Ovary (tissue), 3 donors: ENCODE results near the gene MAGI1.

Experiments
- CTCF ChIP-seq, 3 donors: fragments of 450-650 bp in 2 of 3; fragments of 200-600 bp in 1 of 3; IDR thresholded peaks; one replicate each; pipeline versions ENCODE4 v1.5.1 to v1.8.0; 2016 to 2022; ENCODE audit warnings: antibody characterized with exemption in 3 of 3, mild to moderate bottlenecking in 1 of 3
- EP300 ChIP-seq: sonication (generic); formaldehyde crosslinking; IDR thresholded peaks from one replicate; pipeline ENCODE4 v1.6.1; 2017; ENCODE audit warnings: antibody characterized with exemption
- POLR2A ChIP-seq: fragments of 450-650 bp; IDR thresholded peaks from one replicate; pipeline ENCODE4 v1.6.1; 2017; ENCODE audit warnings: antibody characterized with exemption, mild to moderate bottlenecking, moderate library complexity
- donor health status: DM: no; HTN: no; CAD: no.

DNA sequence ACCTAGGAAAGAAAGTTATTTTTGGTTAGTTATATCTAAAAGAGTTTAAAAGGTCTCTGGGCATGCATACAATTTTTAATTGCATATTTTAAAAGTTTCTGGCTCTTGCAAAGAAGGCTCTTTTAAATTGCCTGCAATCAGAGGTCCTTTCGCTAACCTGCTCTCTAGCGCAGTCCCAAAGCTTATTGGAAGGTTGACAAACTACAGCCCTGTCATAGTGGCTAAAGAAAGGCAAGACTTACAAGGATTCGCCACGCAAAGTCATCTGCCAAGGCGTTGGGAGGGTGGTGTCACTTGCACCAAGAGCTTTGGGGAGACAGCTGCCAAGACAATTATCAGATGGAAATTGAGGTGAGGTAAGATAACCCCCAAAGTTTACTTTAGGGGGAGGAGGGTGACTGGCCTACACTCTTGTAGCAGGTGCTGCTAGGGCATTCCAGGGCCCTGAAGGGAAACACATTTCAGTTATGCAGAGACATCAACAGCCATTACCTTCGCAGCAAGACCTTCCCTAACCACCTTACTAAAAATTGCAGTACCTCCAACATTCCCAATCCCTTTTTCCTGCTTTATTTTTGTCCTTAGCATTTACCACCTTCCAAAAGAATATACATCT, 606.2 kb downstream of the MAGI1 start:
- no peak for TF ChIP-seq CTCF (IDR thresholded peaks at IDR 0.05)
- no peak for TF ChIP-seq POLR2A
- no peak for TF ChIP-seq EP300
